HEK293T (cell line): ENCODE data around the gene SH3BP4.

Experiments
- FOXA1 ChIP-seq: fragments of 450-650 bp; IDR thresholded peaks from 2 replicates; pipeline ENCODE4 v1.6.1; 2016; ENCODE audit warnings: mild to moderate bottlenecking
- FOXM1 ChIP-seq: fragments of 450-650 bp; IDR thresholded peaks from 2 replicates; pipeline ENCODE4 v1.6.1; 2017; ENCODE audit warnings: mild to moderate bottlenecking, borderline replicate concordance
- SUZ12 ChIP-seq: fragments of 450-650 bp; IDR thresholded peaks from 2 replicates; pipeline ENCODE4 v1.6.1; 2016; ENCODE audit warnings: mild to moderate bottlenecking
- TARDBP ChIP-seq: fragments of 450-650 bp; IDR thresholded peaks from 2 replicates; pipeline ENCODE4 v1.6.1; 2016

- TF ChIP-seq FOXA1 (no peak), SUZ12 (no peak), FOXM1 (no peak), TARDBP (no peak)
Observed at GRCh38 chr2:235061656-235062055, 109.8 kb downstream of the SH3BP4 start.
